Gastroesophageal sphincter (tissue), 4 donors: ENCODE data around the gene MDH2. TPM values are rescaled to one million over a fixed set of nuclear protein-coding genes. Genes with fewer than 3 reads are reported as not detected.

Experiments
- ATAC-seq: fragments of 150-250 bp; one replicate; pipeline ENCODE4 v1.9.1; 2016; ENCODE audit warnings: mild to moderate bottlenecking, moderate library complexity
- H3K27ac ChIP-seq, 4 donors: fragments of 200-600 bp; sonication (generic) in 3 of 4; 1 replicate in 3 of 4; 2 replicates in 1 of 4; pipeline ENCODE4 v1.5.1; 2016 to 2019
- H3K27me3 ChIP-seq: fragments of 200-600 bp; sonication (generic); one replicate; pipeline ENCODE4 v1.5.1; 2019
- H3K36me3 ChIP-seq, 2 donors: fragments of 200-600 bp; sonication (generic); one replicate each; pipeline ENCODE4 v1.5.1; 2019; ENCODE audit warnings: control low read depth in 1 of 2
- H3K4me1 ChIP-seq, 3 donors: fragments of 200-600 bp; sonication (generic); 1 replicate in 2 of 3; 2 replicates in 1 of 3; pipeline ENCODE4 v1.5.1; 2016 to 2019; ENCODE audit warnings: control low read depth in 2 of 3
- H3K4me3 ChIP-seq, 2 donors: fragments of 200-600 bp; sonication (generic); one replicate each; pipeline ENCODE4 v1.5.1; 2019; ENCODE audit warnings: mild to moderate bottlenecking in 1 of 2, moderate library complexity in 1 of 2
- H3K9me3 ChIP-seq, 3 donors: fragments of 200-600 bp; sonication (generic); one replicate each; pipeline ENCODE4 v1.5.1; 2017 to 2019; ENCODE audit warnings: control low read depth in 2 of 3
- EP300 ChIP-seq: sonication (generic); formaldehyde crosslinking; IDR thresholded peaks from one replicate; pipeline ENCODE4 v1.6.1; 2017; ENCODE audit warnings: antibody characterized with exemption, mild to moderate bottlenecking
- POLR2A ChIP-seq, 2 donors: fragments of 450-650 bp; IDR thresholded peaks; one replicate each; pipeline ENCODE4 v1.6.1; 2017; ENCODE audit warnings: antibody characterized with exemption in 2 of 2, mild to moderate bottlenecking in 2 of 2, moderate library complexity in 1 of 2
- POLR2AphosphoS5 ChIP-seq: sonication (generic); formaldehyde crosslinking; IDR thresholded peaks from one replicate; pipeline ENCODE4 v1.6.1; 2017; ENCODE audit warnings: antibody characterized with exemption
- WGBS, 2 donors: methylation state at CpG; one replicate each; pipeline ENCODE4 v1.1.5; 2018; ENCODE audit warnings: low coverage in 1 of 2; 5-methylcytosine and 5-hydroxymethylcytosine counted together
- total RNA-seq, 4 donors: library from RNA; depleted of rRNA; stranded (reverse); fragments of >200 nt; gene quantifications; one replicate each; pipeline ENCODE4 v1.1.0, GENCODE V29; 2016
- TF ChIP-seq, protein P1 (sequence below), 4 experiments: fragments of 200-600 bp in 2 of 4; fragments of 450-650 bp in 2 of 4; sonication (generic) in 1 of 4; IDR thresholded peaks; one replicate each; pipeline ENCODE4 v1.5.1; 2017 to 2019; ENCODE audit warnings: antibody characterized with exemption in 4 of 4, mild to moderate bottlenecking in 2 of 4, moderate library complexity in 2 of 4

Gene MDH2
- total RNA-seq, 4 donors from 2014 or later = 62.7 to 120 (median 71.0) TPM

DNA sequence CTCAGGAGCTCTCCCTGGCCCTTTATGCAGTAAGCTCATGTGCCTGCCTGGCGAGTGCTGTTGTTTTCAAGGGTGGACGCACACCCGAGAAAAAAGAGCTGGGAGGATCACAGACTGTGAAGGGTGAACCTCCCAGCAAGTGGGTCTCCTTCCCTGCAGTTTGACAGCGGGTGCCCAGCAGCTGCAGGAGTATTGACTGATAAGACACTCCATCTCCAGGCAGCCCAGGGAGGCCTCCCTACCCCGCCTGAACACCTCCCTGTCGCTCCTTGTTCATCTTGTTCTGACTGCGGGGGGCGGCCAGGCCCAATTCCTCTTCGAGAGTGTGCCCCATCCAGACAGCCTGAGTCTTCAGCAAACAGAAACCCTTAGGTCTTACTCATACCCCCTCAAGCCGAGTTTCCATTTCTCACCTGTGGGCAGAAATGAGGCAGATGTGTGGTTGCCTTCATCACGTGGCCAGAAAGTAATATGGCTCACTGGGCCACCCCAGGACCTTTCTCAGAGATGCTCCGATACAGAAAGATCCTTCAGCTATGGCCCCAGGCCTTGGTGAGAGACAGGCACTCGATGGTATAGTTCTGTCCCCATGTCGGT, 17.2 kb downstream of the MDH2 start:
- no peak for ATAC-seq
- Histone ChIP-seq H3K27ac (no peak overlapping the region), H3K4me3 (no peak overlapping the region), H3K27me3 (no peaks in the 10 kb centered on the region), H3K9me3 (no peaks in the 10 kb centered on the region), H3K4me1 (peaks cover 0 to 32% (median 7%) of the 10 kb centered on the region in 3 donors), H3K36me3 (peaks cover 0 to 76% of the 10 kb centered on the region in 2 donors)
- TF ChIP-seq POLR2A (IDR thresholded peaks at IDR 0.05) (no peak), POLR2AphosphoS5 (no peak), EP300 (no peak)
- TF ChIP-seq, protein P1, sequence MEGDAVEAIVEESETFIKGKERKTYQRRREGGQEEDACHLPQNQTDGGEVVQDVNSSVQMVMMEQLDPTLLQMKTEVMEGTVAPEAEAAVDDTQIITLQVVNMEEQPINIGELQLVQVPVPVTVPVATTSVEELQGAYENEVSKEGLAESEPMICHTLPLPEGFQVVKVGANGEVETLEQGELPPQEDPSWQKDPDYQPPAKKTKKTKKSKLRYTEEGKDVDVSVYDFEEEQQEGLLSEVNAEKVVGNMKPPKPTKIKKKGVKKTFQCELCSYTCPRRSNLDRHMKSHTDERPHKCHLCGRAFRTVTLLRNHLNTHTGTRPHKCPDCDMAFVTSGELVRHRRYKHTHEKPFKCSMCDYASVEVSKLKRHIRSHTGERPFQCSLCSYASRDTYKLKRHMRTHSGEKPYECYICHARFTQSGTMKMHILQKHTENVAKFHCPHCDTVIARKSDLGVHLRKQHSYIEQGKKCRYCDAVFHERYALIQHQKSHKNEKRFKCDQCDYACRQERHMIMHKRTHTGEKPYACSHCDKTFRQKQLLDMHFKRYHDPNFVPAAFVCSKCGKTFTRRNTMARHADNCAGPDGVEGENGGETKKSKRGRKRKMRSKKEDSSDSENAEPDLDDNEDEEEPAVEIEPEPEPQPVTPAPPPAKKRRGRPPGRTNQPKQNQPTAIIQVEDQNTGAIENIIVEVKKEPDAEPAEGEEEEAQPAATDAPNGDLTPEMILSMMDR (IDR thresholded peaks at IDR 0.05) = no peak
- WGBS, 2 donors = 81 to 83% methylated on average over 4 to 9 of the region's 14 CpGs

GRCh38 chr7:76066716-76067503, 19.0 kb downstream of the MDH2 start:
- Histone ChIP-seq H3K27ac (no peak overlapping the region), H3K4me1 (peaks cover 0 to 38% (median 12%) of the 10 kb centered on the region in 3 donors), H3K9me3 (no peaks in the 10 kb centered on the region), H3K27me3 (no peaks in the 10 kb centered on the region), H3K36me3 (peaks cover 0 to 58% of the 10 kb centered on the region in 2 donors), H3K4me3 (no peak overlapping the region)
- no peak for ATAC-seq
- TF ChIP-seq EP300 (no peak), POLR2AphosphoS5 (no peak), POLR2A (IDR thresholded peaks at IDR 0.05) (no peak)
- TF ChIP-seq, protein P1 (IDR thresholded peaks at IDR 0.05) = no peak
- 82 to 87% methylated on average over 4 to 8 of the region's 14 CpGs for WGBS, 2 donors

DNA sequence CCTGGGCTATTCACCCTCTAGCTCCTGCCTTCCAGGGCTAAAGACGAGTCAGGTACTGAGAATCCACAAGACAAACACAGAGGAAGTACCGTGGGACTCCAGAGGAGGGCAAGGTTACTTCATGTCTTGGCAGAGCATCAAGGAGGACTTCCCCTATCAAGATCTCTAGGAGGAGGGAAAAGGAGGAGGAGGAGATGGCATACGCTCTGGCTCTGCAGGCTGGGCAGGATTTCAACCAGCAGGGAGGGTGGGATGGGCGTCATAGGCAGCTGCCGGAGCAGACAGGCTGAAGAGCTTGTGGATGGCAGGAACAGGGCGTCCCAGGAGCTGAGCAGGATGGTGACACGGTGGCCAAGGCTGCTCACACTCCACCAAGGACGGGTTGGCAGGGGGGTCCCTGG, 21.3 kb downstream of the MDH2 start:
- H3K27ac ChIP-seq = peak overlapping the region in 3 of 4 donors; percentile 14 to 91 (median 61)

GRCh38 chr7:76071316-76072242, 23.7 kb downstream of the MDH2 start:
- peak; percentile 83 for ATAC-seq
- H3K4me3 ChIP-seq = no peak overlapping the region
- peaks cover 0 to 11% of the 10 kb centered on the region in 2 donors for H3K36me3 ChIP-seq
- no peak for TF ChIP-seq POLR2AphosphoS5
- TF ChIP-seq, protein P1 (IDR thresholded peaks at IDR 0.05) = peak in 2 of 4 experiments; percentile 22 to 30
- peak overlapping the region; percentile 32 to 91 (median 82) for H3K27ac ChIP-seq
- no peaks in the 10 kb centered on the region for H3K27me3 ChIP-seq
- peaks cover 0 to 28% (median 12%) of the 10 kb centered on the region in 3 donors for H3K4me1 ChIP-seq
- WGBS, 2 donors = 35 to 54% methylated on average over 3 to 11 of the region's 47 CpGs
- H3K9me3 ChIP-seq = peaks cover 0 to 13% (median 0%) of the 10 kb centered on the region in 3 donors

More for the DNA sequence above, 21.3 kb downstream of the MDH2 start:
- peaks cover 0 to 1% (median 0%) of the 10 kb centered on the region in 3 donors for H3K9me3 ChIP-seq
- ATAC-seq = peak; percentile 76
- no peak overlapping the region for H3K4me3 ChIP-seq
- H3K4me1 ChIP-seq = peaks cover 0 to 28% (median 12%) of the 10 kb centered on the region in 3 donors
- TF ChIP-seq EP300 (no peak), POLR2AphosphoS5 (peak; percentile 43), POLR2A (IDR thresholded peaks at IDR 0.05) (no peak)
- TF ChIP-seq, protein P1 (IDR thresholded peaks at IDR 0.05) = peak in 3 of 4 experiments; percentile 35 to 57 (median 36)
- 8 to 14% methylated on average over 4 to 6 of the region's 8 CpGs for WGBS, 2 donors
- peaks cover 0 to 35% of the 10 kb centered on the region in 2 donors for H3K36me3 ChIP-seq
- H3K27me3 ChIP-seq = no peaks in the 10 kb centered on the region
